GM18498 (cell line): Measurements from ENCODE around the gene FASLG.
"Not testable (repeated sequence)": the region's sequence is repeated elsewhere in the genome, so short reads cannot be mapped to it uniquely, and the experiment has no call there.

Source experiments
- ATAC-seq: cut with Tn5 transposase; IDR thresholded peaks from one replicate; pipeline ENCODE4 v1.9.1; 2021; ENCODE audit warnings: mild to moderate bottlenecking, moderate library complexity; ENCODE audit not compliant: unreplicated experiment

The FASLG gene, protein sequence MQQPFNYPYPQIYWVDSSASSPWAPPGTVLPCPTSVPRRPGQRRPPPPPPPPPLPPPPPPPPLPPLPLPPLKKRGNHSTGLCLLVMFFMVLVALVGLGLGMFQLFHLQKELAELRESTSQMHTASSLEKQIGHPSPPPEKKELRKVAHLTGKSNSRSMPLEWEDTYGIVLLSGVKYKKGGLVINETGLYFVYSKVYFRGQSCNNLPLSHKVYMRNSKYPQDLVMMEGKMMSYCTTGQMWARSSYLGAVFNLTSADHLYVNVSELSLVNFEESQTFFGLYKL

GRCh38 chr1:172658871-172659453, at the start of gene FASLG:
TSS of gene FASLG (plus strand) at chr1:172659103. CDS start at chr1:172659202, 99 bp downstream.
- no peak for ATAC-seq

DNA sequence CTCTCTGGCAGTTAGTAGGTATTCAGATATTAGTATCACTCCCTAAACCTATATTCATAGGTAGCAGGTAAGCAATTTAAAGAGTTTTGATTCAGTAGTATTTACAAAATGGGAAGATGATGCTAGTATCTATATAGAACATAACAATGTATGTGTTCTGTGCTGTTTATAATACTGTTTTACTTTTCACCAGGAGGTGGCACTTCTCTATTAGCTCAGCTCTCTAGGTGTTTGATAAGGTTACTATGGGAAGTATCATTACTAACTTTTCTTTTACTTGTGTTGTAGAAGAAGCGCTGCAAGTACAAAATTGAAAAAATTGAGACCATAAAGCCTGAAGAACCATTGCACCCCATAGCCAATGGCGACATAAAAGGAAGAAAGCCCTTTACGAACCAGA, 49.4 kb upstream of the FASLG start:
- ATAC-seq = no peak

DNA sequence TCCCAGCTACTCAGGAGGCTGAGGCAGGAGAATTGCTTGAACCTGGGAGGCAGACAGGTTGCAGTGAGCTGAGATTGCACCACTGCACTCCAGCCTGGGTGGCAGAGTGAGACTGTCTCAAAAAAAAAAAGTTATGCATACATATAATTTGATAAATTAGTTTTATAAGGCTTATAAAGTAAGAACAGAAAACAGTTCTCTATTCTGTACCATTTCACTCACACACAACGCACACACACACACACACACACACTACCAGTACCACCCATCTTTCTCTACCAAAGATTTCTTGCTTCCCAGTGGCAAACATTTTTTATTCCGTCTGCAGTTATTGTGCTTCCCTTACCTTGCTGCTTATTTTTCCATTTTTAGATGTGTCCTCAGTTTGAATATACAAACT, 46.4 kb upstream of the FASLG start:
- ATAC-seq = no peak

- ATAC-seq = no peak
Observed at GRCh38 chr1:172613294-172613693, 45.6 kb upstream of the FASLG start.

GRCh38 chr1:172616195-172616594, 42.7 kb upstream of the FASLG start:
- ATAC-seq = no peak

GRCh38 chr1:172616636-172617035, 42.3 kb upstream of the FASLG start:
- ATAC-seq = no peak

GRCh38 chr1:172620603-172621002, 38.3 kb upstream of the FASLG start:
- not testable (repeated sequence) for ATAC-seq

DNA sequence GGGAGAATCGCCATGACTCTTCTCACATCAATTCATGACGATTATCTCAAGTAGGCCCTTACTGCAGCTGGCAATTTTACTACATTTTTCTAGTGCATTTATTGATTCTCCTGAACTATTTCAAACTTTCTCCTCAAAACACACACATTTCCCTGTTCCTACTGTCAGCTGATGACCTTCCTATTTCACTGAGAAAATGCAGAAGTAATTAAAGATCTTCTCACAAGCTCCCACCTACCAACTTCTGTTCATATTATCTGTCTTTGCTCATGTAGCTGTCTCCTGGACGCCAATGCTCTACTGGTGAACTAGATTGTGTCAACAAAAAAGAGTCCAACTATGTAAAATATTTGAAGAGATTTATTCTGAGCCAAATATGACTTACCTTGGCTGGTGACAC, 36.4 kb upstream of the FASLG start:
- no peak for ATAC-seq

- no peak for ATAC-seq
Observed at GRCh38 chr1:172623748-172624147, 35.2 kb upstream of the FASLG start.

DNA sequence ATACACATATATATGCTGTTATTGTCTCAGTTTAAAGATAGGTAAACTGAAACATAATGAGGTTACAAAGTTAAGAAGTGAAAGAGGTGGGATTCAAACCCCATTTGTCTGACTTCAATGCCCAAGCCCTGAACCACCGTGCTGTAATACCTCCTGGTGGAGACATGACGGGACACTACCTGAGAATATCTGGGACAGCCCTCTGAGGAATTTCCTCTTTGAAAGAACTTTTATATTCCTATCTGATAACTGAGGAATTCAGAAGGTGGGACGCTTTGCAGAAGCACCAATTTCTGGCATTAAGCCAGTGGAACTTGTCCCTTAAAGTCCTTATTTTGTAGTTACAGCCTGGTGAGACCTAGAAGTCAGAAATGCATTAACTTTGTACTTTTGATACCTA, 32.1 kb upstream of the FASLG start:
- ATAC-seq = no peak

GRCh38 chr1:172627702-172628101, 31.2 kb upstream of the FASLG start:
- no peak for ATAC-seq

- no peak for ATAC-seq
Observed at GRCh38 chr1:172628401-172628800, 30.5 kb upstream of the FASLG start.

DNA sequence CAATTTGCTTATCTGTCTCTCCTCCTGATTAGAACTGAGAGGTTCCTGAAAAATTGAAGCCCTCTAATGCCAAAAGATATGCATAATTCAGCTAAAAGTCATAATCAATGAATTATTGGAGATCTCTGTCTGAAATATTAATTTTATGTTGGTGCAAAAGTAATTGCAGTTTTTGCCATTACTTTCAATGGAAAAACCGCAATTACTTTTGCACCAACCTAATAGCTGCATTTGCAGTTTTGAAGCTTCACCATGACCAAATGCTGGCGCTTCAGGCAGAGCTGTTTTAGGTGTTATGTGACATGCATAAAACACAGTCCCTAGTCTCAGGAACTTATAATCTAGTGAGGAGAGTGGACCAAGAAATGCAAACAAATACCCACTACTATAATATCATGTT, 29.7 kb upstream of the FASLG start:
- ATAC-seq = no peak

DNA sequence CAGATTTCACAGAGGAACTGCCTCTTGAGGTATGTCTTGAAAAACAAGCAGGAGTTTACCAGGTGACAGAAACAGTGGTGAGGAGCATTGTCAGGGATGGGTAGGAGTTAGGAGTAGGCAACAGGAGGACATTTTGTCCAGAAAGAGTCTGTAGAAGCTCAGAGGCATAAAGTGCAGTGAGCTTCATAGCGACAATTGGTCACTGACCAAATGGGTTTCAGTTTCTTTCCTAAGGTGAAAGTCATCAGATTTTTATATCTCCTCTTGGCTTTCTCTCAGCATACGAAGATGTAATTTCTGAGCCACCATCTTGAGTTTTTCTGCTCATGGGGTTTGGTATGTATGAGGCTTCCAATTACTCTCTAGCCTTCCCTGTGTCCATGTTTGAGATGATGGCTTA, 29.3 kb upstream of the FASLG start:
- ATAC-seq = no peak

GRCh38 chr1:172630056-172630818, 28.7 kb upstream of the FASLG start:
- ATAC-seq = no peak

DNA sequence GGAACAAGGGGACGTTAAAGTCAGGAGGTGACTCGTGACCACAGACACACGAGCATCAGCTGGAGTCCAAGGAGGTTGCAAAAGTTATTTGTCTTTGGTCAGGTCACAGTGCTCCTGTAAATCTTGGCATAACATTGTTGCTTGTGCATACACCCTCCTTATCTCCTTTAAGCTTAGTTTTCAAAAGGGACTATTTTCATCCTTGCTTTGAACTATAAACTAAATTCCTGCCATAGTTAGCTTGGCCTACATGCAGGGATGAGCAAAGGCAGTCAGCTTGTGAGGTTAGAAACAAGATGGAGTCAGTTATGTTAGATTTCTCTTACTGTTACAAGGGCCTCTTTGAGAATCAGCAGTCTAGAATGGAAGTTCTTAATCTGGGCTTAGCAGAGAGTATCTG, 28.0 kb upstream of the FASLG start:
- ATAC-seq = no peak

GRCh38 chr1:172637522-172637921, 21.4 kb upstream of the FASLG start:
- no peak for ATAC-seq

DNA sequence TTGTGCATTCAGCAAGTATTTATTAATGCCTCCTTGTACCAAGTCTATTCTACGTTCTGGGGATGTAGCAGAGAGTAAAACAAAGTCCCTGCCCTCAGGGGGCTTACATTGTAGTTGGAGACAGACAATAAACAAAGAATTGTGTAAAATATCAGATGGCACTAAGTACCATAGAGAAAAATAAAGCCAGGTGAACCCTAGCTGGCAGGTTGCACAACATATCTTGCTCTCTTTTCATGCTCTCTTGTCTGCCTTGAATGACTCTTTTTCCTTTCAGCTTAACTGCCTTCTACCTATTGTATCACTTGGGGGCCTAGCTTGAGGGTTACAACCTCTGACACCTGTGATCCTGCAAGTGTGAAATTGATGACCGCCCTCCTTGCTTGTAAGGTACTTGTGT, 20.7 kb upstream of the FASLG start:
- ATAC-seq = no peak

- peak; percentile 61 for ATAC-seq
Observed at GRCh38 chr1:172638885-172639831, 19.7 kb upstream of the FASLG start.

GRCh38 chr1:172640111-172640510, 18.8 kb upstream of the FASLG start:
- no peak for ATAC-seq

DNA sequence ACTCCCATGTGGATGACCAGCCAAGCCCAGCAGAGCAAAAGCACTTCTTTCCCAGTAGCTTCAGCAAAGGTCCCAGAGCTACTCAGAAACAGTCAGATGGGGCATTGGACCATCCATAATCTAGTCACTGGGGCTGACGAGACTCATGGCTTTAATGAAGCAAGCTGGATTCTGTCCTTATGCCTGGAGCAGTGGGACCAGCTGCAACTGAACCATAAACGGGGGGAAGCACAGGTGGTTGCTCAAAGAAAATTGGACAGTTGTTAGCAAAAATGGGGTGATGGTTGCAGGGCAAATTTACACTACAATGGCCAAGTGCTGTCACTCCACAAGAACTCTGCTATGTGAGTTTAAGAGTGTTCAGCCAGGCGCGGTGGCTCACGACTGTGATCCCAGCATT, 17.4 kb upstream of the FASLG start:
- ATAC-seq = no peak
